ENCODE data around the gene NEDD4L. TPM values are rescaled to one million over a fixed set of nuclear protein-coding genes. Genes with fewer than 3 reads are reported as not detected.

NEDD4L gene
- total and polyA plus RNA-seq, 2 donors (not counting 1 experiment from before 2014, with no cell fraction given), result 10.3 to 25.7 TPM

DNA sequence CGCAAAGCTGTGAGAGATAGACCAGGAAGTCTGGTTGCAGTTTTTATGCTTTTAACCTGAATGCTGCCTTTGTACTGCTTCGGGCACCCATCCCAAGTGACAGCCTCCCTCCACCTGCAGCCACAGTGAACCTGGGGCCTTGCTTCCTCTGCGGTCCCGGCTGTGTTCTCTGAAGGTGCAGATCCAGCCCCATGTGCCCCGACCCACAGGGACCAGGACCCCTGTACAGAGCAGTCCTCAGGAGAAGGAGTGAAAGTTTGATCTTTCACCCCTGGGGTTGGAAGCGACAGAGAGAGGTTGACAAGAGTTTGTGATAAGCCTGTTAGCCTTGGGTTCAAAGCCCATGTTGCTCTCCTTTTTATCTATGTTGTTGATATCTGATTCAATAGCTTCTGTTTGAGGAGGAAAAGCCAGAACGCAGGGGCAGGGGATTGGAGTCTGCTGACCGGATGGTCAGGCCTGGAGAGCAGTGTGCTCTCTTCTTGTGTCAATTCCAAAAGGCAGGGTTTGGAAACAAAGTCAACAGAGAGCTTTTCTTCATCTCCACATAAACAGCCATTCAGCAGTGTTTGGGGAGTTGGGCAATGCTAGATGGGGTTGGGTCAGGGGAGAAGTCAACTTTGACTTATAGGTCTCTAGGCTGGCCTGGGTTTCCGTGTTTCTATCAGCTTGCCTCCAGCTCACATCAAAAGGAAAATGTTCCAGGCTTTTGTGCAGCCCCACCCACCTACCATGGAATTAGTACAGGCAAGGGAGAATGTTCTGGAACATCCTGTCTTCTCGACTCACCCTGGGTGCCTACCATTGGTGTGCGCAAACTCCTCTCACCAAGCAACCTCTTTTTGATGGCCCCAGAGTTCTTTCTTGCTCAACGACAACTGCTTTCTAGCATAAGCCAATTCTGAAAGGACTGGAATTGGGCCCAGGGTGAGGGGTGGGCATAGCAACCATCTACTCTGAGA is 369.9 kb downstream of the NEDD4L start:
- no peaks in the 10 kb centered on the region for H3K9me3 Mint-ChIP-seq (ENCODE audit: insufficient read depth)

More for the DNA sequence above, 369.9 kb downstream of the NEDD4L start:
- Mint-ChIP-seq H3K27me3 (peaks cover 15% of the 10 kb centered on the region), H3K4me1 (no peaks in the 10 kb centered on the region), H3K4me3 (no peak overlapping the region), H3K27ac (no peak overlapping the region)
- POLR2A ChIA-PET, result no interaction called here
- no peak overlapping the region for H3K27ac ChIP-seq (ENCODE audit: low read length in 2 of 2)
- no peaks in the 10 kb centered on the region for H4K20me1 ChIP-seq (ENCODE audit: control insufficient read depth, insufficient read depth, low read length, poor library complexity, severe bottlenecking)
- TF ChIP-seq, protein P1, sequence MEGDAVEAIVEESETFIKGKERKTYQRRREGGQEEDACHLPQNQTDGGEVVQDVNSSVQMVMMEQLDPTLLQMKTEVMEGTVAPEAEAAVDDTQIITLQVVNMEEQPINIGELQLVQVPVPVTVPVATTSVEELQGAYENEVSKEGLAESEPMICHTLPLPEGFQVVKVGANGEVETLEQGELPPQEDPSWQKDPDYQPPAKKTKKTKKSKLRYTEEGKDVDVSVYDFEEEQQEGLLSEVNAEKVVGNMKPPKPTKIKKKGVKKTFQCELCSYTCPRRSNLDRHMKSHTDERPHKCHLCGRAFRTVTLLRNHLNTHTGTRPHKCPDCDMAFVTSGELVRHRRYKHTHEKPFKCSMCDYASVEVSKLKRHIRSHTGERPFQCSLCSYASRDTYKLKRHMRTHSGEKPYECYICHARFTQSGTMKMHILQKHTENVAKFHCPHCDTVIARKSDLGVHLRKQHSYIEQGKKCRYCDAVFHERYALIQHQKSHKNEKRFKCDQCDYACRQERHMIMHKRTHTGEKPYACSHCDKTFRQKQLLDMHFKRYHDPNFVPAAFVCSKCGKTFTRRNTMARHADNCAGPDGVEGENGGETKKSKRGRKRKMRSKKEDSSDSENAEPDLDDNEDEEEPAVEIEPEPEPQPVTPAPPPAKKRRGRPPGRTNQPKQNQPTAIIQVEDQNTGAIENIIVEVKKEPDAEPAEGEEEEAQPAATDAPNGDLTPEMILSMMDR (IDR thresholded peaks at IDR 0.05), result no peak
- no peaks in the 10 kb centered on the region for H3K79me2 ChIP-seq (ENCODE audit: control insufficient read depth, insufficient read depth, low read length)
- 89% methylated on average over 6 of the region's 12 CpGs for WGBS (ENCODE audit: insufficient coverage)
- no peak overlapping the region for H3K4me2 ChIP-seq (replicated peaks; ENCODE audit: low read depth, low read length, poor library complexity, severe bottlenecking)
- intact Hi-C loops (cut with micrococcal nuclease), result no loop called here
- ATAC-seq (ENCODE audit: low read depth) (no peak), DNase-seq (no peak)
- no peak overlapping the region for H2AFZ ChIP-seq (ENCODE audit: insufficient read depth, low read depth, low read length, poor library complexity, severe bottlenecking)
- no peaks in the 10 kb centered on the region for H3K27me3 ChIP-seq (replicated peaks in 1 of 4; ENCODE audit: control extremely low read depth in 1 of 4, control insufficient read depth in 3 of 4, insufficient read depth in 4 of 4, low read length in 3 of 4)
- no peaks in the 10 kb centered on the region for H3K4me1 ChIP-seq (ENCODE audit: control insufficient read depth in 2 of 2, insufficient read depth in 2 of 2, low read length in 2 of 2)
- no peak overlapping the region for H3K4me3 ChIP-seq (ENCODE audit: control extremely low read depth in 1 of 5, extremely low read depth in 1 of 5, insufficient read depth in 1 of 5, low read depth in 2 of 5, low read length in 4 of 5)
- CTCF ChIA-PET, result no interaction called here
- H3K9ac ChIP-seq (ENCODE audit: low read length), result no peak overlapping the region
- H3K9me3 ChIP-seq (ENCODE audit: control extremely low read depth in 1 of 3, control insufficient read depth in 2 of 3, insufficient read depth in 1 of 3, low read length in 2 of 3), result no peaks in the 10 kb centered on the region
- no peaks in the 10 kb centered on the region for H3K36me3 ChIP-seq (replicated peaks in 1 of 2; ENCODE audit: control extremely low read depth in 1 of 2, control insufficient read depth in 1 of 2, extremely low read depth in 1 of 2, insufficient read depth in 2 of 2, low read length in 1 of 2)

Measured in B cell (primary cell).